Neuronal stem cell (in vitro differentiated cells): Measurements from ENCODE around the gene NGFR.

Experiments used
- DNase-seq: peaks from one replicate; pipeline ENCODE4 v3.0.0-alpha.2; 2013; ENCODE audit warnings: low spot score
- H2AFZ ChIP-seq: one replicate; pipeline ENCODE4 v1.6.1; 2013; ENCODE audit warnings: mild to moderate bottlenecking, low read length, inconsistent platforms
- H2AK5ac ChIP-seq: 2 replicates; pipeline ENCODE4 v1.6.1; 2013; ENCODE audit warnings: low read depth, mild to moderate bottlenecking, inconsistent platforms, low read length, moderate library complexity, mixed read lengths
- H2BK120ac ChIP-seq: 2 replicates; pipeline ENCODE4 v1.6.1; 2013; ENCODE audit warnings: low read depth, mild to moderate bottlenecking, inconsistent platforms, low read length, moderate library complexity, mixed read lengths
- H2BK12ac ChIP-seq: one replicate; pipeline ENCODE4 v1.6.1; 2013; ENCODE audit warnings: low read length, inconsistent platforms
- H2BK15ac ChIP-seq: 2 replicates; pipeline ENCODE4 v1.6.1; 2013; ENCODE audit warnings: mild to moderate bottlenecking, low read length, inconsistent platforms, mixed read lengths
- H2BK5ac ChIP-seq: one replicate; pipeline ENCODE4 v1.6.1; 2013; ENCODE audit warnings: inconsistent platforms, mild to moderate bottlenecking, low read length, moderate library complexity
- H3K14ac ChIP-seq: one replicate; pipeline ENCODE4 v1.6.1; 2013; ENCODE audit warnings: low read length, inconsistent platforms
- H3K18ac ChIP-seq: 2 replicates; pipeline ENCODE4 v1.6.1; 2013; ENCODE audit warnings: low read length, inconsistent platforms
- H3K23ac ChIP-seq: 2 replicates; pipeline ENCODE4 v1.6.1; 2013; ENCODE audit warnings: low read depth, mild to moderate bottlenecking, mixed read lengths, low read length, inconsistent platforms; ENCODE audit not compliant: poor library complexity
- H3K27ac ChIP-seq: replicated peaks from 3 replicates; pipeline ENCODE4 v1.5.1; 2013; ENCODE audit warnings: low read length, inconsistent platforms
- H3K27me3 ChIP-seq, 3 experiments: 2 replicates each; pipeline ENCODE4 v1.6.1; 2013; ENCODE audit warnings: low read length in 3 of 3, mild to moderate bottlenecking in 2 of 3, inconsistent platforms in 1 of 3, low read depth in 1 of 3, mixed read lengths in 1 of 3, moderate library complexity in 1 of 3; ENCODE audit not compliant: control insufficient read depth in 3 of 3, insufficient read depth in 3 of 3
- H3K36me3 ChIP-seq, 2 donors: replicated peaks in 1 of 2; 2 replicates each; pipeline ENCODE4 v1.6.1; 2013; ENCODE audit warnings: low read length in 2 of 2; ENCODE audit not compliant: control insufficient read depth in 2 of 2, insufficient read depth in 2 of 2
- H3K4ac ChIP-seq: 2 replicates; pipeline ENCODE4 v1.6.1; 2013; ENCODE audit warnings: inconsistent platforms, mild to moderate bottlenecking, low read length, moderate library complexity
- H3K4me1 ChIP-seq, 2 donors: 1 replicate in 1 of 2; 2 replicates in 1 of 2; pipeline ENCODE4 v1.6.1; 2013; ENCODE audit warnings: low read length in 2 of 2, low read depth in 1 of 2; ENCODE audit not compliant: control insufficient read depth in 2 of 2, insufficient read depth in 1 of 2
- H3K4me2 ChIP-seq: one replicate; pipeline ENCODE4 v1.6.1; 2013; ENCODE audit warnings: mild to moderate bottlenecking, low read length, inconsistent platforms; ENCODE audit not compliant: insufficient read depth, poor library complexity, severe bottlenecking
- H3K4me3 ChIP-seq, 2 donors: 2 replicates each; pipeline ENCODE4 v1.5.1; 2013; ENCODE audit warnings: low read length in 2 of 2, mild to moderate bottlenecking in 2 of 2, inconsistent platforms in 1 of 2, moderate library complexity in 1 of 2
- H3K79me1 ChIP-seq: one replicate; pipeline ENCODE4 v1.6.1; 2013; ENCODE audit warnings: low read depth, mild to moderate bottlenecking, inconsistent platforms, low read length, moderate library complexity
- H3K9ac ChIP-seq: one replicate; pipeline ENCODE4 v1.6.1; 2013; ENCODE audit warnings: mild to moderate bottlenecking, low read depth, low read length, inconsistent platforms; ENCODE audit not compliant: poor library complexity
- H3K9me3 ChIP-seq, 2 donors: replicated peaks in 1 of 2; 2 replicates each; pipeline versions ENCODE3 to v1.6.1; 2013; ENCODE audit warnings: low read length in 2 of 2, mild to moderate bottlenecking in 2 of 2, inconsistent platforms in 1 of 2, low read depth in 1 of 2, mixed read lengths in 1 of 2, moderate library complexity in 1 of 2; ENCODE audit not compliant: control insufficient read depth in 2 of 2, insufficient read depth in 1 of 2
- H4K8ac ChIP-seq: one replicate; pipeline ENCODE4 v1.6.1; 2013; ENCODE audit warnings: low read depth, mild to moderate bottlenecking, inconsistent platforms, low read length, moderate library complexity
- H4K91ac ChIP-seq: one replicate; pipeline ENCODE4 v1.6.1; 2013; ENCODE audit warnings: low read length, low read depth, mild to moderate bottlenecking, inconsistent platforms; ENCODE audit not compliant: poor library complexity
- WGBS, 2 donors: extraction: QIAGEN DNeasy Blood & Tissue Kit; methylation state at CpG; one replicate each; pipeline ENCODE4 v1.1.7; 2013; ENCODE audit warnings: missing lambda C conversion rate in 2 of 2, mixed read lengths in 1 of 2; ENCODE audit not compliant: insufficient read length in 2 of 2, insufficient replicate concordance in 1 of 2; ENCODE audit errors: extremely low coverage in 2 of 2; 5-methylcytosine and 5-hydroxymethylcytosine counted together

The NGFR gene

GRCh38 chr17:49504369-49504768 is 9.3 kb downstream of the NGFR start:
- no peak overlapping the region for H4K91ac ChIP-seq
- no peak overlapping the region for H3K4me2 ChIP-seq
- H4K8ac ChIP-seq = no peak overlapping the region
- H3K4ac ChIP-seq = no peak overlapping the region
- no peak overlapping the region for H3K14ac ChIP-seq
- no peaks in the 10 kb centered on the region for H3K9me3 ChIP-seq
- H3K27me3 ChIP-seq = peaks cover 0 to 48% (median 0%) of the 10 kb centered on the region in 3 experiments
- no peaks in the 10 kb centered on the region for H3K36me3 ChIP-seq
- H2AFZ ChIP-seq = no peak overlapping the region
- no peak overlapping the region for H3K18ac ChIP-seq
- no peak for DNase-seq
- H3K27ac ChIP-seq = no peak overlapping the region
- H2BK15ac ChIP-seq = no peak overlapping the region
- H2BK120ac ChIP-seq = no peak overlapping the region
- H2BK12ac ChIP-seq = no peak overlapping the region
- H3K79me1 ChIP-seq = peaks cover 2% of the 10 kb centered on the region
- no peak overlapping the region for H2BK5ac ChIP-seq
- whole genome bisulfite sequencing, 2 donors = no CpG with 5 or more reads among the region's 4 CpGs
- H2AK5ac ChIP-seq = no peak overlapping the region
- no peak overlapping the region for H3K9ac ChIP-seq
- no peak overlapping the region for H3K23ac ChIP-seq
- H3K4me1 ChIP-seq = peaks cover 12 to 26% of the 10 kb centered on the region in 2 donors
- H3K4me3 ChIP-seq = no peak overlapping the region

- peaks cover 0 to 39% (median 0%) of the 10 kb centered on the region in 3 experiments for H3K27me3 ChIP-seq
- H3K4me2 ChIP-seq = no peak overlapping the region
- H2AK5ac ChIP-seq = peak overlapping the region; percentile 92
- no peak overlapping the region for H4K91ac ChIP-seq
- peak overlapping the region; percentile 70 for H3K9ac ChIP-seq
- no peak overlapping the region for H3K27ac ChIP-seq
- peak overlapping the region; percentile 43 for H2BK120ac ChIP-seq
- H3K79me1 ChIP-seq = peaks cover 2% of the 10 kb centered on the region
- no peak for DNase-seq
- no CpG with 5 or more reads among the region's 14 CpGs for whole genome bisulfite sequencing, 2 donors
- peak overlapping the region; percentile 59 for H2BK5ac ChIP-seq
- peak overlapping the region; percentile 87 for H2BK15ac ChIP-seq
- H3K4me3 ChIP-seq = no peak overlapping the region
- no peaks in the 10 kb centered on the region for H3K9me3 ChIP-seq
- H2BK12ac ChIP-seq = peak overlapping the region; percentile 95
- H3K36me3 ChIP-seq = peaks cover 0 to 8% of the 10 kb centered on the region in 2 donors
- H3K23ac ChIP-seq = peak overlapping the region; percentile 82
- no peak overlapping the region for H3K4ac ChIP-seq
- peaks cover 12 to 26% of the 10 kb centered on the region in 2 donors for H3K4me1 ChIP-seq
- peak overlapping the region; percentile 79 for H3K18ac ChIP-seq
- H4K8ac ChIP-seq = no peak overlapping the region
- peak overlapping the region; percentile 39 for H3K14ac ChIP-seq
- no peak overlapping the region for H2AFZ ChIP-seq
Measured at GRCh38 chr17:49505854-49506253, 10.8 kb downstream of the NGFR start.

- H3K4ac ChIP-seq = peak overlapping the region; percentile 77
- H2BK15ac ChIP-seq = peak overlapping the region; percentile 87
- no peak overlapping the region for H3K27ac ChIP-seq
- H2AK5ac ChIP-seq = peak overlapping the region; percentile 92
- no peaks in the 10 kb centered on the region for H3K9me3 ChIP-seq
- H3K4me2 ChIP-seq = no peak overlapping the region
- peak overlapping the region; percentile 95 for H2BK12ac ChIP-seq
- peak overlapping the region; percentile 70 for H3K9ac ChIP-seq
- H3K14ac ChIP-seq = peak overlapping the region; percentile 39
- H3K4me1 ChIP-seq = peaks cover 12 to 26% of the 10 kb centered on the region in 2 donors
- no peak overlapping the region for H2AFZ ChIP-seq
- peak overlapping the region; percentile 59 for H2BK5ac ChIP-seq
- no peak overlapping the region for H4K91ac ChIP-seq
- peaks cover 2% of the 10 kb centered on the region for H3K79me1 ChIP-seq
- H2BK120ac ChIP-seq = peak overlapping the region; percentile 43
- no CpG with 5 or more reads among the region's 57 CpGs for WGBS, 2 donors
- DNase-seq = no peak
- H4K8ac ChIP-seq = no peak overlapping the region
- peaks cover 0 to 35% (median 0%) of the 10 kb centered on the region in 3 experiments for H3K27me3 ChIP-seq
- peaks cover 0 to 8% of the 10 kb centered on the region in 2 donors for H3K36me3 ChIP-seq
- H3K23ac ChIP-seq = peak overlapping the region; percentile 82
- H3K4me3 ChIP-seq = no peak overlapping the region
- H3K18ac ChIP-seq = peak overlapping the region; percentile 79
Measured at GRCh38 chr17:49506282-49506681, 11.2 kb downstream of the NGFR start.

GRCh38 chr17:49508061-49508865 is 13.2 kb downstream of the NGFR start:
- Histone ChIP-seq H3K4me1 (peaks cover 12 to 22% of the 10 kb centered on the region in 2 donors), H3K36me3 (peaks cover 0 to 10% of the 10 kb centered on the region in 2 donors), H3K14ac (peak overlapping the region; percentile 58), H3K4ac (no peak overlapping the region), H4K91ac (peak overlapping the region; percentile 68), H2BK5ac (peak overlapping the region; percentile 4), H3K4me3 (no peak overlapping the region), H2BK15ac (peak overlapping the region; percentile 80), H2AK5ac (peak overlapping the region; percentile 85), H3K9ac (peak overlapping the region; percentile 81), H4K8ac (no peak overlapping the region), H3K27ac (peak overlapping the region; percentile 57), H3K79me1 (no peaks in the 10 kb centered on the region), H3K23ac (peak overlapping the region; percentile 2), H2AFZ (peak overlapping the region; percentile 70), H3K4me2 (peak overlapping the region; percentile 53), H2BK12ac (no peak overlapping the region), H3K9me3 (no peaks in the 10 kb centered on the region), H2BK120ac (no peak overlapping the region), H3K27me3 (peaks cover 0 to 21% (median 0%) of the 10 kb centered on the region in 3 experiments), H3K18ac (peak overlapping the region; percentile 85)
- peak; percentile 56 for DNase-seq
- WGBS, 2 donors = no CpG with 5 or more reads among the region's 17 CpGs
